Osteoblast (primary cell): ENCODE data around the gene ISCA1. TPM values are rescaled to one million over a fixed set of nuclear protein-coding genes. Genes with fewer than 3 reads are reported as not detected.

Source experiments
- DNase-seq: peaks from one replicate; pipeline ENCODE4 v3.0.0; 2011; ENCODE audit warnings: low spot score, mixed read lengths; ENCODE audit not compliant: insufficient read length; ENCODE audit errors: missing footprints
- H2AFZ ChIP-seq: 2 replicates; pipeline ENCODE4 v1.6.0; 2011; ENCODE audit warnings: mild to moderate bottlenecking, low read length
- H3K27ac ChIP-seq: 2 replicates; pipeline ENCODE4 v1.5.1; 2011; ENCODE audit warnings: mild to moderate bottlenecking, low read depth, low read length, moderate library complexity
- H3K27me3 ChIP-seq: 2 replicates; pipeline ENCODE4 v1.6.0; 2012; ENCODE audit warnings: mild to moderate bottlenecking, control low read depth, inconsistent platforms, low read length, moderate library complexity; ENCODE audit not compliant: insufficient read depth
- H3K36me3 ChIP-seq: 2 replicates; pipeline ENCODE4 v1.5.1; 2011; ENCODE audit warnings: mild to moderate bottlenecking, low read length, control low read depth, moderate library complexity; ENCODE audit not compliant: insufficient read depth
- H3K4me1 ChIP-seq: 2 replicates; pipeline ENCODE4 v1.5.1; 2011; ENCODE audit warnings: mild to moderate bottlenecking, low read length, control low read depth, moderate library complexity; ENCODE audit not compliant: insufficient read depth
- H3K4me2 ChIP-seq: 2 replicates; pipeline ENCODE4 v1.6.0; 2011; ENCODE audit warnings: mild to moderate bottlenecking, low read length; ENCODE audit not compliant: insufficient read depth
- H3K4me3 ChIP-seq: fragments of 200-600 bp; sonication (generic); 3 replicates; pipeline ENCODE4 v1.5.1; 2012; ENCODE audit warnings: mild to moderate bottlenecking, low read length, inconsistent platforms; ENCODE audit not compliant: insufficient read depth
- H3K79me2 ChIP-seq: 2 replicates; pipeline ENCODE4 v1.6.0; 2012; ENCODE audit warnings: mild to moderate bottlenecking, low read length, control low read depth, inconsistent platforms; ENCODE audit not compliant: insufficient read depth
- H3K9me3 ChIP-seq: 2 replicates; pipeline ENCODE4 v1.5.1; 2011; ENCODE audit warnings: low read depth, low read length, control low read depth
- H4K20me1 ChIP-seq: 2 replicates; pipeline ENCODE4 v1.6.0; 2012; ENCODE audit warnings: mild to moderate bottlenecking, low read length, control low read depth; ENCODE audit not compliant: insufficient read depth
- CTCF ChIP-seq: IDR thresholded peaks from 2 replicates; pipeline ENCODE4 v1.5.1; 2011; ENCODE audit warnings: mild to moderate bottlenecking, low read depth, low read length, moderate library complexity; ENCODE audit errors: extremely low read depth
- total RNA-seq: library from RNA; depleted of rRNA; stranded (reverse); fragments of >200 nt; gene quantifications from 2 replicates; pipeline ENCODE4 v1.2.3, GENCODE V29; 2012

Gene ISCA1
- total RNA-seq, 1 donor: 34.7 TPM

- Histone ChIP-seq H3K4me2 (no peak overlapping the region), H3K79me2 (no peaks in the 10 kb centered on the region), H3K36me3 (peaks cover 56% of the 10 kb centered on the region), H3K9me3 (no peaks in the 10 kb centered on the region), H3K27ac (no peak overlapping the region), H3K27me3 (no peaks in the 10 kb centered on the region), H3K4me1 (no peaks in the 10 kb centered on the region), H2AFZ (no peak overlapping the region), H4K20me1 (no peaks in the 10 kb centered on the region), H3K4me3 (no peak overlapping the region)
- no peak for TF ChIP-seq CTCF
- peak; percentile 57 for DNase-seq
Measured at GRCh38 chr9:86308687-86309086, 26.3 kb upstream of the ISCA1 start.

- no peaks in the 10 kb centered on the region for H3K79me2 ChIP-seq
- DNase-seq: no peak
- TF ChIP-seq CTCF: no peak
- no peak overlapping the region for H3K27ac ChIP-seq
- H3K4me2 ChIP-seq: no peak overlapping the region
- peaks cover 65% of the 10 kb centered on the region for H3K36me3 ChIP-seq
- H3K9me3 ChIP-seq: no peaks in the 10 kb centered on the region
- no peaks in the 10 kb centered on the region for H4K20me1 ChIP-seq
- H3K4me1 ChIP-seq: peaks cover 4% of the 10 kb centered on the region
- H3K4me3 ChIP-seq: no peak overlapping the region
- no peaks in the 10 kb centered on the region for H3K27me3 ChIP-seq
- H2AFZ ChIP-seq: no peak overlapping the region
Measured at GRCh38 chr9:86304236-86304730, 21.9 kb upstream of the ISCA1 start.

- Histone ChIP-seq H3K27me3 (no peaks in the 10 kb centered on the region), H3K9me3 (no peaks in the 10 kb centered on the region), H4K20me1 (no peaks in the 10 kb centered on the region), H3K4me2 (no peak overlapping the region), H3K27ac (no peak overlapping the region), H2AFZ (no peak overlapping the region), H3K4me1 (peaks cover 10% of the 10 kb centered on the region), H3K4me3 (no peak overlapping the region), H3K36me3 (peaks cover 71% of the 10 kb centered on the region), H3K79me2 (no peaks in the 10 kb centered on the region)
- DNase-seq: no peak
- no peak for TF ChIP-seq CTCF
Measured at GRCh38 chr9:86303316-86303975, 21.1 kb upstream of the ISCA1 start.

GRCh38 chr9:86301686-86302085, 19.3 kb upstream of the ISCA1 start:
- no peak for DNase-seq
- Histone ChIP-seq H3K79me2 (no peaks in the 10 kb centered on the region), H3K4me2 (no peak overlapping the region), H4K20me1 (no peaks in the 10 kb centered on the region), H3K4me3 (no peak overlapping the region), H3K9me3 (no peaks in the 10 kb centered on the region), H3K27ac (peak overlapping the region; percentile 10), H3K4me1 (peaks cover 10% of the 10 kb centered on the region), H3K36me3 (peaks cover 70% of the 10 kb centered on the region), H2AFZ (no peak overlapping the region), H3K27me3 (no peaks in the 10 kb centered on the region)
- no peak for TF ChIP-seq CTCF
